Keratinocyte (primary cell): ENCODE results near the gene CLSTN3. TPM values are rescaled to one million over a fixed set of nuclear protein-coding genes. Genes with fewer than 3 reads are reported as not detected.

Source experiments
- DNase-seq: peaks from one replicate; pipeline ENCODE4 v3.0.0-alpha.2; 2011; ENCODE audit warnings: low read depth, missing footprints, low spot score
- FAIRE-seq: peaks from 2 replicates; lab custom pipeline; 2011; peaks lifted over from hg19 to GRCh38; lab: Jason Lieb, UNC
- H2AFZ ChIP-seq: 2 replicates; pipeline ENCODE4 v1.6.0; 2012; ENCODE audit warnings: low read length, control low read depth, inconsistent platforms; ENCODE audit not compliant: control insufficient read depth
- H3K27ac ChIP-seq: 2 replicates; pipeline ENCODE4 v1.5.1; 2011; ENCODE audit warnings: low read length; ENCODE audit not compliant: control insufficient read depth, insufficient read depth
- H3K27me3 ChIP-seq: 3 replicates; pipeline ENCODE4 v1.6.0; 2011; ENCODE audit warnings: low read length; ENCODE audit not compliant: control insufficient read depth, insufficient read depth; ENCODE audit errors: extremely low read depth
- H3K36me3 ChIP-seq, 2 experiments: 2 replicates in 1 of 2; 3 replicates in 1 of 2; pipeline ENCODE4 v1.5.1; 2011; ENCODE audit warnings: low read length in 2 of 2, mild to moderate bottlenecking in 1 of 2; ENCODE audit not compliant: control insufficient read depth in 2 of 2, insufficient read depth in 2 of 2; ENCODE audit errors: extremely low read depth in 1 of 2
- H3K4me1 ChIP-seq: 3 replicates; pipeline ENCODE4 v1.5.1; 2011; ENCODE audit warnings: low read length; ENCODE audit not compliant: control insufficient read depth, insufficient read depth; ENCODE audit errors: extremely low read depth
- H3K4me2 ChIP-seq: 3 replicates; pipeline ENCODE4 v1.6.0; 2011; ENCODE audit warnings: low read depth, low read length; ENCODE audit not compliant: control insufficient read depth, insufficient read depth; ENCODE audit errors: extremely low read depth
- H3K4me3 ChIP-seq, 3 experiments: fragments of 200-600 bp in 1 of 3; sonication (generic) in 1 of 3; 2 replicates in 2 of 3; 3 replicates in 1 of 3; pipeline ENCODE4 v1.5.1; 2011 to 2016; ENCODE audit warnings: low read length in 3 of 3, mild to moderate bottlenecking in 3 of 3, control low read depth in 2 of 3, inconsistent platforms in 1 of 3, low read depth in 1 of 3, mixed read lengths in 1 of 3, mixed run types in 1 of 3, moderate library complexity in 1 of 3; ENCODE audit not compliant: control insufficient read depth in 2 of 3, insufficient read depth in 2 of 3; ENCODE audit errors: extremely low read depth in 1 of 3
- H3K79me2 ChIP-seq: 2 replicates; pipeline ENCODE4 v1.6.0; 2012; ENCODE audit warnings: low read length; ENCODE audit not compliant: control insufficient read depth, insufficient read depth
- H3K9ac ChIP-seq: 3 replicates; pipeline ENCODE4 v1.6.0; 2011; ENCODE audit warnings: low read length; ENCODE audit not compliant: control insufficient read depth, insufficient read depth; ENCODE audit errors: extremely low read depth
- H3K9me1 ChIP-seq: 3 replicates; pipeline ENCODE4 v1.6.0; 2011; ENCODE audit warnings: low read length; ENCODE audit not compliant: control insufficient read depth, insufficient read depth; ENCODE audit errors: extremely low read depth
- H3K9me3 ChIP-seq: 2 replicates; pipeline ENCODE4 v1.5.1; 2012; ENCODE audit warnings: low read depth, low read length; ENCODE audit not compliant: control insufficient read depth
- H4K20me1 ChIP-seq: 3 replicates; pipeline ENCODE4 v1.6.0; 2011; ENCODE audit warnings: low read length; ENCODE audit not compliant: control insufficient read depth, insufficient read depth; ENCODE audit errors: extremely low read depth
- EZH2 ChIP-seq: IDR thresholded peaks from one replicate; pipeline ENCODE4 v1.6.1; 2012; ENCODE audit warnings: inconsistent platforms, mild to moderate bottlenecking, low read length, moderate library complexity
- dilution Hi-C: fragments of 300-500 bp; cut with MboI; formaldehyde crosslinking; loops from one replicate; pipeline ENCODE4 v1.7.0; 2020; ENCODE audit warnings: low sequenced_read_pairs; ENCODE audit not compliant: extremely low pct_ligation_motif_present
- polyA plus RNA-seq, 5 experiments: library from polyadenylated mRNA; depleted of rRNA in 3 of 5; stranded (reverse) in 3 of 5; stranded (forward) in 1 of 5; unstranded in 1 of 5; fragments of >200 nt; gene quantifications; 1 replicate in 1 of 5; 2 replicates in 3 of 5; 3 replicates in 1 of 5; pipeline versions ENCODE4 v1.2.1 to v1.2.3, GENCODE V29; 2011 to 2012; ENCODE audit warnings: missing spikeins in 2 of 5, low read depth in 1 of 5, low replicate concordance in 1 of 5
- TF ChIP-seq, protein P1 (sequence below), 3 experiments: IDR thresholded peaks in 1 of 3; conservative IDR thresholded peaks in 1 of 3; optimal IDR thresholded peaks in 1 of 3; 2 replicates in 2 of 3; 3 replicates in 1 of 3; pipeline versions ENCODE3 to v1.5.1; 2011; ENCODE audit warnings: low read length in 3 of 3, mild to moderate bottlenecking in 3 of 3, moderate library complexity in 2 of 3, control low read depth in 1 of 3, inconsistent platforms in 1 of 3; ENCODE audit not compliant: insufficient read depth in 2 of 3; ENCODE audit errors: extremely low read depth in 1 of 3

The CLSTN3 gene
- polyA plus RNA-seq, 1 donor (not counting 4 experiments of a cell fraction or from before 2014, with no cell fraction given): 12.8 TPM

DNA sequence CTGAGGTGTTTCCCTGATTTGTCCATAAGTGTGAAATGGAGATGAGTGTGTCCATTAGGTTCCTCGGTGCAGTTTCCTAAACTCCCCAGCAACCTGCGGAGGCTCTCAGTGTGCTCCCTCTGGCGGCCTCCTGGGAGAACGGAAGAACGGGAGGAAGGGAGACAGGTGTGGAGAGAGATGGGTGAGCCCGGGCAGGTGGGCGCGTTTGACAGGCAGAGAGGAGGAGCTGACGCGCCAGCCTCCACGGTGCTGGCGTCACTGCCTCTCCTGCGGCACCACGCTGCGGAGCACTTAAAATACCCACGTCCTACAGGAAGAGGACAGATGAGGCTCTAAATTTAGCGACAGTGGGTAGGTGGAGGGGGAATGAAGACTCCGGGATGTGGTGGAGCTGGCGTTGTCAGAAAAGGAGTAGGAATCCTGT, 32.5 kb downstream of the CLSTN3 start:
- peak; percentile 29 for FAIRE-seq
- Histone ChIP-seq H3K27me3 (peaks cover 9% of the 10 kb centered on the region), H3K9me3 (no peaks in the 10 kb centered on the region), H3K27ac (no peak overlapping the region), H3K4me3 (no peak overlapping the region), H3K4me2 (peak overlapping the region; percentile 6), H2AFZ (no peak overlapping the region), H3K9ac (no peak overlapping the region), H4K20me1 (peaks cover 3% of the 10 kb centered on the region), H3K36me3 (peaks cover 0 to under 1% of the 10 kb centered on the region in 2 experiments), H3K79me2 (no peaks in the 10 kb centered on the region), H3K9me1 (no peaks in the 10 kb centered on the region), H3K4me1 (no peaks in the 10 kb centered on the region)
- dilution Hi-C loops: no loop called here
- TF ChIP-seq, protein P1, sequence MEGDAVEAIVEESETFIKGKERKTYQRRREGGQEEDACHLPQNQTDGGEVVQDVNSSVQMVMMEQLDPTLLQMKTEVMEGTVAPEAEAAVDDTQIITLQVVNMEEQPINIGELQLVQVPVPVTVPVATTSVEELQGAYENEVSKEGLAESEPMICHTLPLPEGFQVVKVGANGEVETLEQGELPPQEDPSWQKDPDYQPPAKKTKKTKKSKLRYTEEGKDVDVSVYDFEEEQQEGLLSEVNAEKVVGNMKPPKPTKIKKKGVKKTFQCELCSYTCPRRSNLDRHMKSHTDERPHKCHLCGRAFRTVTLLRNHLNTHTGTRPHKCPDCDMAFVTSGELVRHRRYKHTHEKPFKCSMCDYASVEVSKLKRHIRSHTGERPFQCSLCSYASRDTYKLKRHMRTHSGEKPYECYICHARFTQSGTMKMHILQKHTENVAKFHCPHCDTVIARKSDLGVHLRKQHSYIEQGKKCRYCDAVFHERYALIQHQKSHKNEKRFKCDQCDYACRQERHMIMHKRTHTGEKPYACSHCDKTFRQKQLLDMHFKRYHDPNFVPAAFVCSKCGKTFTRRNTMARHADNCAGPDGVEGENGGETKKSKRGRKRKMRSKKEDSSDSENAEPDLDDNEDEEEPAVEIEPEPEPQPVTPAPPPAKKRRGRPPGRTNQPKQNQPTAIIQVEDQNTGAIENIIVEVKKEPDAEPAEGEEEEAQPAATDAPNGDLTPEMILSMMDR (optimal IDR thresholded peaks at IDR 0.05 in 1 of 3, IDR thresholded peaks at IDR 0.05 in 1 of 3, conservative IDR thresholded peaks at IDR 0.05 in 1 of 3; ENCODE audit: extremely low read depth in 1 of 3, insufficient read depth in 2 of 3, low read length in 3 of 3): peak; percentile 73 to 86 (median 82)
- no peak for TF ChIP-seq EZH2
- DNase-seq: peak; percentile 13

DNA sequence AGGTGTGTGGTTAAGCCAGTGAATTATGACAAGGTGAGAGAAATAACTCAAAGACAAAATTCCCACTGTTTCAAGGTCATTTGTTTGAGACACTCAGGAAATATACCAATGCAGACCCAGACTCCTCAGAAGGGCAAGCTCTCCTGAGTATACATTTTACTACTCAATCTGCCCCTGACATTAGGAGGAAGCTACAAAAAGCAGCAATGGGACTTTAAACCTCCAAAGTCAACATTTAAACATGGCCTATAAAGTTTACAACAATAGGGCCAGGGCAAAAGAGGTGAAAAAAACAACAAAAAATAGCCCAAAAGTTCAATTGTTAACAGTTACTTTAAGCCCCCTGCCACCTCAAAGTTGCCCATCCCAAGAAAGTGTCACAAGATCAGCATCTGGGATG, 39.8 kb downstream of the CLSTN3 start:
- peaks cover 4% of the 10 kb centered on the region for H3K9me3 ChIP-seq
- FAIRE-seq: no peak

More for the DNA sequence above, 39.8 kb downstream of the CLSTN3 start:
- TF ChIP-seq, protein P1 (optimal IDR thresholded peaks at IDR 0.05 in 1 of 3, IDR thresholded peaks at IDR 0.05 in 1 of 3, conservative IDR thresholded peaks at IDR 0.05 in 1 of 3; ENCODE audit: extremely low read depth in 1 of 3, insufficient read depth in 2 of 3, low read length in 3 of 3): no peak
- TF ChIP-seq EZH2: no peak
- Histone ChIP-seq H3K4me2 (no peak overlapping the region), H3K36me3 (no peaks in the 10 kb centered on the region), H3K9me1 (no peaks in the 10 kb centered on the region), H3K9ac (no peak overlapping the region), H3K4me3 (no peak overlapping the region), H3K27ac (no peak overlapping the region), H3K4me1 (no peaks in the 10 kb centered on the region), H4K20me1 (no peaks in the 10 kb centered on the region), H3K79me2 (no peaks in the 10 kb centered on the region), H2AFZ (no peak overlapping the region), H3K27me3 (no peaks in the 10 kb centered on the region)
- dilution Hi-C loops: no loop called here
- DNase-seq: no peak
